ENCODE data around the gene SNAP47.

- TF ChIP-seq CTCF (conservative IDR thresholded peaks at IDR 0.05; ENCODE audit: low read length): no peak
- no peak for TF ChIP-seq EZH2phosphoT487 (IDR thresholded peaks at IDR 0.05; ENCODE audit: borderline replicate concordance)
These were observed 28.8 kb downstream of the SNAP47 start for GRCh38 chr1:227764019-227764391.

Data from Loucy (cell line).